HepG2 (cell line): Measurements from ENCODE around the gene ZNF691. TPM values are rescaled to one million over a fixed set of nuclear protein-coding genes. Genes with fewer than 3 reads are reported as not detected.

Experiments
- ATAC-seq: fragments of 200-7000 bp; cut with Tn5 transposase; 3 replicates; pipeline ENCODE4 v1.9.1; 2020; ENCODE audit warnings: mild to moderate bottlenecking, moderate library complexity
- Bru-seq: library from RNA; stranded (reverse); fragments of 400-500 nt; gene quantifications from one replicate; lab custom pipeline; 2021; lab: Mats Ljungman, UMichigan
- BruChase-seq, 2 experiments: library from RNA; stranded (reverse); fragments of 400-500 nt; gene quantifications; one replicate each; lab custom pipeline; 2021; lab: Mats Ljungman, UMichigan
- BruUV-seq: library from RNA; stranded (reverse); fragments of 400-500 nt; replicated peaks from 2 replicates; lab custom pipeline; 2021; lab: Mats Ljungman, UMichigan
- CTCF ChIA-PET: fragments of 300-600 bp; formaldehyde crosslinking; extraction: SDS; loops from one replicate; lab custom pipeline; 2021; ENCODE audit warnings: low total read pairs, inconsistent platforms, low intra/inter-chr PET ratio; lab: Yijun Ruan, JAX
- POLR2A ChIA-PET: fragments of 350-600 bp; sonication (Branson Sonifier 250); formaldehyde crosslinking; loops from one replicate; lab custom pipeline; 2020; ENCODE audit warnings: antibody characterized with exemption, inconsistent platforms; lab: Yijun Ruan, JAX
- DNase-seq: peaks from one replicate; pipeline ENCODE4 v3.0.0-alpha.2; 2015; ENCODE audit warnings: low spot score
- FAIRE-seq: peaks from 3 replicates; lab custom pipeline; 2011; peaks lifted over from hg19 to GRCh38; lab: Jason Lieb, UNC
- H2AFZ ChIP-seq: one replicate; pipeline ENCODE4 v1.6.1; 2011; ENCODE audit warnings: low read length, inconsistent platforms
- H3K27ac ChIP-seq: fragments of 300-600 bp; 3 replicates; pipeline ENCODE4 v1.8.0; 2011; ENCODE audit warnings: mixed run types, mild to moderate bottlenecking, mixed read lengths, low read length, inconsistent platforms; ENCODE audit not compliant: insufficient read depth; ENCODE audit errors: extremely low read length
- H3K27me3 ChIP-seq, 2 experiments: fragments of 200-600 bp in 1 of 2; 2 replicates in 1 of 2; 3 replicates in 1 of 2; pipeline versions ENCODE4 v1.6.0 to v1.8.0; 2011; ENCODE audit warnings: low read length in 2 of 2, mild to moderate bottlenecking in 2 of 2, moderate library complexity in 2 of 2, inconsistent platforms in 1 of 2; ENCODE audit not compliant: insufficient read depth in 2 of 2, control insufficient read depth in 1 of 2
- H3K36me3 ChIP-seq, 2 experiments: fragments of 200-600 bp in 1 of 2; replicated peaks in 1 of 2; 2 replicates in 1 of 2; 3 replicates in 1 of 2; pipeline versions ENCODE4 v1.5.1 to v1.8.0; 2011; ENCODE audit warnings: low read length in 2 of 2, inconsistent platforms in 1 of 2; ENCODE audit not compliant: insufficient read depth in 2 of 2, control insufficient read depth in 1 of 2
- H3K4me1 ChIP-seq: 2 replicates; pipeline ENCODE4 v1.5.1; 2012; ENCODE audit warnings: low read length, inconsistent platforms; ENCODE audit not compliant: insufficient read depth
- H3K4me2 ChIP-seq: 2 replicates; pipeline ENCODE4 v1.6.0; 2011; ENCODE audit warnings: low read depth, low read length, inconsistent platforms
- H3K4me3 ChIP-seq, 3 experiments: fragments of 200-600 bp in 1 of 3; sonication (generic), shearing (Covaris generic) in 1 of 3; replicated peaks in 1 of 3; 2 replicates each; pipeline ENCODE4 v1.5.1; 2011 to 2016; ENCODE audit warnings: low read length in 3 of 3, inconsistent platforms in 2 of 3, low read depth in 2 of 3, mild to moderate bottlenecking in 2 of 3, control low read depth in 1 of 3, mixed read lengths in 1 of 3; ENCODE audit not compliant: insufficient read depth in 1 of 3
- H3K79me2 ChIP-seq: one replicate; pipeline ENCODE4 v1.6.1; 2011; ENCODE audit warnings: low read length, inconsistent platforms; ENCODE audit not compliant: insufficient read depth
- H3K9ac ChIP-seq: 2 replicates; pipeline ENCODE4 v1.6.0; 2011; ENCODE audit warnings: mild to moderate bottlenecking, low read depth, low read length, inconsistent platforms; ENCODE audit not compliant: insufficient read depth
- H3K9me3 ChIP-seq: 2 replicates; pipeline ENCODE4 v1.5.1; 2012; ENCODE audit warnings: mild to moderate bottlenecking, low read length
- H4K20me1 ChIP-seq: 2 replicates; pipeline ENCODE4 v1.6.0; 2011; ENCODE audit warnings: inconsistent platforms, mild to moderate bottlenecking, low read length, moderate library complexity; ENCODE audit not compliant: insufficient read depth
- GTF3A ChIP-seq: sonication (generic); formaldehyde crosslinking; conservative IDR thresholded peaks from 2 replicates; pipeline ENCODE4 v1.4.0; 2020; ENCODE audit warnings: mild to moderate bottlenecking, missing genetic modification reagents
- NCOR1 ChIP-seq: fragments of 200-600 bp; sonication (generic); IDR thresholded peaks from 2 replicates; pipeline ENCODE4 v1.7.0; 2017; ENCODE audit warnings: antibody characterized with exemption, low read length, borderline replicate concordance
- SRY ChIP-seq: sonication (generic); formaldehyde crosslinking; IDR thresholded peaks from 2 replicates; pipeline ENCODE4 v1.8.0; 2022; ENCODE audit warnings: mild to moderate bottlenecking, missing genetic modification reagents
- TOPORS ChIP-seq: sonication (generic); formaldehyde crosslinking; IDR thresholded peaks from 2 replicates; pipeline ENCODE4 v1.8.0; 2023; ENCODE audit warnings: mild to moderate bottlenecking, missing genetic modification reagents
- ZNF317 ChIP-seq: sonication (generic); formaldehyde crosslinking; IDR thresholded peaks from 2 replicates; pipeline ENCODE4 v1.5.0; 2020; ENCODE audit warnings: mild to moderate bottlenecking, missing genetic modification reagents
- ZNF451 ChIP-seq: sonication (generic); formaldehyde crosslinking; IDR thresholded peaks from 2 replicates; pipeline ENCODE4 v1.5.0; 2020; ENCODE audit warnings: mild to moderate bottlenecking, missing genetic modification reagents
- WGBS: methylation state at CpG from one replicate; pipeline ENCODE4 v1.1.6; 2017; ENCODE audit warnings: low lambda C conversion rate; 5-methylcytosine and 5-hydroxymethylcytosine counted together
- in situ Hi-C: cut with HindIII; loops from 2 replicates; pipeline ENCODE4 v1.10.0; 2017; ENCODE audit warnings: low pct_unique_long_range_greater_than_20kb; ENCODE audit not compliant: extremely low pct_ligation_motif_present
- intact Hi-C: fragments of 100-400 bp; cut with micrococcal nuclease; formaldehyde crosslinking; loops from one replicate; pipeline ENCODE4 v1.10.0; 2022; ENCODE audit not compliant: unreplicated experiment
- long read RNA-seq, 2 experiments: library from RNA in 1 of 2; library from polyadenylated mRNA in 1 of 2; stranded (forward) in 1 of 2; unstranded in 1 of 2; transcript quantifications; one replicate each; pipeline ENCODE4 v2.0.0, GENCODE V29; 2019 to 2022
- polyA minus RNA-seq, 3 experiments: library from RNA; depleted of rRNA, polyadenylated mRNA; stranded (reverse); fragments of >200 nt; gene quantifications; 2 replicates each; pipeline ENCODE4 v1.2.3, GENCODE V29; 2011; ENCODE audit warnings: low replicate concordance in 1 of 3
- polyA plus RNA-seq, 8 experiments: library from polyadenylated mRNA; depleted of rRNA in 3 of 8; stranded (reverse) in 7 of 8; unstranded in 1 of 8; fragments of >200 nt; fragmentation: Illumina TruSeq in 4 of 8; extraction: Trizol in 4 of 8; gene quantifications; 2 replicates each; pipeline versions ENCODE4 v1.2.1 to v1.2.3, GENCODE V29; 2011 to 2016; ENCODE audit warnings: low read depth in 4 of 8, missing spikeins in 1 of 8, mixed read lengths in 1 of 8; ENCODE audit not compliant: insufficient read depth in 1 of 8
- total RNA-seq, 5 experiments: library from RNA; depleted of rRNA; stranded (reverse); fragments of >200 nt; fragmentation: Illumina TruSeq; extraction: Trizol; gene quantifications; 2 replicates each; pipeline ENCODE4 v1.2.3, GENCODE V29; 2016; ENCODE audit warnings: low read depth in 1 of 5
- TF ChIP-seq, protein P1 (sequence below): sonication (generic); formaldehyde crosslinking; IDR thresholded peaks from 2 replicates; pipeline ENCODE4 v1.5.1; 2020; ENCODE audit warnings: missing genetic modification reagents, mild to moderate bottlenecking, borderline replicate concordance
- TF ChIP-seq, protein P2 (sequence below): IDR thresholded peaks from 2 replicates; pipeline ENCODE4 v1.6.1; 2016; ENCODE audit warnings: low read depth, control low read depth
- TF ChIP-seq, protein P3 (sequence below): sonication (generic); formaldehyde crosslinking; IDR thresholded peaks from 2 replicates; pipeline ENCODE4 v1.4.0; 2020; ENCODE audit warnings: mild to moderate bottlenecking, missing genetic modification reagents

The ZNF691 gene, protein sequence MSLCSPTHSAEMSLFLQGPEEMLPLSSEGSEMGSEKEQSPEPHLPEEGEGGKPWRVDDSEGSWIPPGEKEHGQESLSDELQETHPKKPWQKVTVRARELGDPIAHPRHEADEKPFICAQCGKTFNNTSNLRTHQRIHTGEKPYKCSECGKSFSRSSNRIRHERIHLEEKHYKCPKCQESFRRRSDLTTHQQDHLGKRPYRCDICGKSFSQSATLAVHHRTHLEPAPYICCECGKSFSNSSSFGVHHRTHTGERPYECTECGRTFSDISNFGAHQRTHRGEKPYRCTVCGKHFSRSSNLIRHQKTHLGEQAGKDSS
- 7.8 and 8.2 TPM in 2 replicates for total RNA-seq (2016; rRNA removed; fragmentation: Illumina TruSeq; extraction: Trizol)
- total RNA-seq (2016; cell fraction: cytosol; rRNA removed; fragmentation: Illumina TruSeq; extraction: Trizol; ENCODE audit: low read depth), result 4.9 and 5.6 TPM in 2 replicates
- 7.7 and 8.3 TPM in 2 replicates for total RNA-seq (2016; cell fraction: insoluble cytoplasmic fraction; rRNA removed; fragmentation: Illumina TruSeq; extraction: Trizol)
- total RNA-seq (2016; cell fraction: membrane; rRNA removed; fragmentation: Illumina TruSeq; extraction: Trizol), result 8.0 and 8.4 TPM in 2 replicates
- 5.0 and 5.6 TPM in 2 replicates for total RNA-seq (2016; cell fraction: nucleus; rRNA removed; fragmentation: Illumina TruSeq; extraction: Trizol)
- 6.0 and 7.6 TPM in 2 replicates for polyA plus RNA-seq (2011; rRNA removed)
- polyA plus RNA-seq (2011; cell fraction: cytosol; rRNA removed), result 4.3 TPM in 2 replicates
- 15.5 and 19.3 TPM in 2 replicates for polyA plus RNA-seq (2011; cell fraction: nucleus; rRNA removed)
- polyA plus RNA-seq (2012), result 7.2 and 8.1 TPM in 2 replicates
- polyA plus RNA-seq (2016; cell fraction: cytosol; fragmentation: Illumina TruSeq; extraction: Trizol; ENCODE audit: low read depth), result 2.2 and 2.3 TPM in 2 replicates
- 7.5 and 8.9 TPM in 2 replicates for polyA plus RNA-seq (2016; cell fraction: insoluble cytoplasmic fraction; fragmentation: Illumina TruSeq; extraction: Trizol; ENCODE audit: low read depth)
- 3.7 and 4.1 TPM in 2 replicates for polyA plus RNA-seq (2016; cell fraction: membrane; fragmentation: Illumina TruSeq; extraction: Trizol; ENCODE audit: low read depth)
- polyA plus RNA-seq (2016; cell fraction: nucleus; fragmentation: Illumina TruSeq; extraction: Trizol; ENCODE audit: insufficient read depth, low read depth), result 14.1 and 16.5 TPM in 2 replicates
- polyA minus RNA-seq (2011; rRNA and poly(A)+ RNA removed; ENCODE audit: low replicate concordance), result 3.2 and 8.9 TPM in 2 replicates
- 2.8 and 3.0 TPM in 2 replicates for polyA minus RNA-seq (2011; cell fraction: cytosol; rRNA and poly(A)+ RNA removed)
- polyA minus RNA-seq (2011; cell fraction: nucleus; rRNA and poly(A)+ RNA removed), result 5.7 and 5.8 TPM in 2 replicates
- percentile 76 among the genes with signal in this experiment for Bru-seq, nascent RNA
- percentile 49 among the genes with signal in this experiment for BruChase-seq, experiment 1, labeled RNA remaining after a 6-hour chase
- percentile 62 among the genes with signal in this experiment for BruChase-seq, experiment 2, labeled RNA remaining after a 2-hour chase
- long read RNA-seq, experiment 1, transcript ZNF691-206 (2 exons, 1,577 nt), result major isoform, 7 of 14 reads
- long read RNA-seq, experiment 1, partial matches to known transcripts, result 0 of 14 reads
- long read RNA-seq, experiment 1, other reads (novel, unspliced or antisense), result 4 of 14 reads
- long read RNA-seq, experiment 2, partial matches to known transcripts, result 9 of 12 reads
- long read RNA-seq, experiment 2, other reads (novel, unspliced or antisense), result 0 of 12 reads

DNA sequence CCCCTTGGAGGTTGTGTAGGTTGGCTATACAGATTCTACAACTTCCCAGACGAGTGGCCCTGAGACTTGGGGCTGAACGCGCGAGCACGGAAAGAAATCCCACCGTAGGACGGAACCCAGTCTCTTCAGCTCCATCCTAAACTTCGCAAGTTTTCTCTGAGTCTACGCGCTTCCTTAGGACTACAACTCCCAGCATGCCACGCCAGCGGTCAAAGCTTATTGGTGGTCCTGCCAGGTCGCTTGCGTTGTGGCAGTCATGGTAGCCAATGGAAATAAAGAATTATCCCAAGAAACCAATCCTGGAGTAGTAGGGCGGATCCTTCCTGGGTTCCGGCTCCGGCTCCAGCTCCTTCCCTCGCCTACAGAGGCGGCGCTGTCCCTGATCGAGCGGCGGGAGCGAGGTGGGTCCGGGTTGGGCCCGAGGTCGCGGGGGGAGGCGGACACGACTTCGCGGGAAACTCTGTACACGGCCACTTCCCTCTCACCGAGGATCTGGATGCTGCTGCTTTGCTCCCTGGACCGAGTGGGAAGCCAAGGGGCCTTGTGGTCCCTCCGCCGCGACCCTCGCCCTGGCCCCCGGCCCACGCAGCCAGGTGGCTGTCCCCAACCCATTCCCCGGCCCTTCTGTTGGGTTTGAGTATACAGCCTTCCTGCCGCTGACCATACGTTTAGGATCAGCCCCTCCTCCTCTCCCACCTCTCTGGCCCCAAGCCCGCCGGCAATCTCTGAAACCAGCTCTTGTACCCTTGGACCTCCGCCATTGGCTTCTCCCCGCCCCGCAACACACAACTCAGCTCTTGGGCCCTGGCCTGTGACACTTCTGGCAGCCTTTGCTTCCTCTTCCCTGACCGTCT, at the start of gene ZNF691:
Gene ZNF691, plus strand, starts transcription at position 357 of the 854 bp plus-strand sequence. CDS start 3,046 bp downstream, outside the sequence.
- peak within 1 kb of the TSS; percentile 85 for H3K27ac ChIP-seq
- H3K4me3 ChIP-seq, result peak within 1 kb of the TSS; percentile 85 to 97 (median 95)
- ChIA-PET POLR2A (interaction anchor here (0.7 to 2.8 kb wide), 20 partner anchors 8 to 325 kb away, joined by 3 to 37 read pairs (median 5); partner anchors contain the start of genes C1orf50, ERMAP, P3H1 and SVBP), CTCF (no interaction called here)
- no TSS peak for BruUV-seq
- peaks cover 24% of the 10 kb centered on the region for H3K4me1 ChIP-seq
- H3K9me3 ChIP-seq, result no peaks in the 10 kb centered on the region
- DNase-seq, result peak; percentile 97
- in situ Hi-C loops, result loop anchor here (5.0 kb wide), 1 partner anchor 56 kb away; no protein-coding TSS in a partner anchor
- peak within 1 kb of the TSS; percentile 93 for H2AFZ ChIP-seq
- peaks cover 2 to 19% of the 10 kb centered on the region in 2 experiments; a peak in 3 of 5 replicates for H3K36me3 ChIP-seq
- ATAC-seq, result peak; percentile 98
- H3K9ac ChIP-seq, result peak within 1 kb of the TSS; percentile 91
- no peaks in the 10 kb centered on the region for H4K20me1 ChIP-seq
- intact Hi-C loops, result loop anchor here (2.0 kb wide), 1 partner anchor 80 kb away; the partner anchor contains the start of genes C1orf50 and P3H1
- H3K79me2 ChIP-seq, result peaks cover 19% of the 10 kb centered on the region
- peak; percentile 90 for FAIRE-seq
- H3K4me2 ChIP-seq, result peak within 1 kb of the TSS; percentile 97
- H3K27me3 ChIP-seq, result no peaks in the 10 kb centered on the region; a peak in 1 of 5 replicates
- WGBS, result 1% methylated on average over 25 of the region's 50 CpGs
- TF ChIP-seq NCOR1, result no peak
- TF ChIP-seq, protein P1, sequence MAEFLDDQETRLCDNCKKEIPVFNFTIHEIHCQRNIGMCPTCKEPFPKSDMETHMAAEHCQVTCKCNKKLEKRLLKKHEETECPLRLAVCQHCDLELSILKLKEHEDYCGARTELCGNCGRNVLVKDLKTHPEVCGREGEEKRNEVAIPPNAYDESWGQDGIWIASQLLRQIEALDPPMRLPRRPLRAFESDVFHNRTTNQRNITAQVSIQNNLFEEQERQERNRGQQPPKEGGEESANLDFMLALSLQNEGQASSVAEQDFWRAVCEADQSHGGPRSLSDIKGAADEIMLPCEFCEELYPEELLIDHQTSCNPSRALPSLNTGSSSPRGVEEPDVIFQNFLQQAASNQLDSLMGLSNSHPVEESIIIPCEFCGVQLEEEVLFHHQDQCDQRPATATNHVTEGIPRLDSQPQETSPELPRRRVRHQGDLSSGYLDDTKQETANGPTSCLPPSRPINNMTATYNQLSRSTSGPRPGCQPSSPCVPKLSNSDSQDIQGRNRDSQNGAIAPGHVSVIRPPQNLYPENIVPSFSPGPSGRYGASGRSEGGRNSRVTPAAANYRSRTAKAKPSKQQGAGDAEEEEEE (CRISPR knock-in tag), result no peak
- TF ChIP-seq SRY (CRISPR knock-in tag), result peak; percentile 76
- TF ChIP-seq ZNF317 (CRISPR knock-in tag), result 0 out of 2 replicates have a peak, but pooled peaks have one; percentile 50
- TF ChIP-seq, protein P2, sequence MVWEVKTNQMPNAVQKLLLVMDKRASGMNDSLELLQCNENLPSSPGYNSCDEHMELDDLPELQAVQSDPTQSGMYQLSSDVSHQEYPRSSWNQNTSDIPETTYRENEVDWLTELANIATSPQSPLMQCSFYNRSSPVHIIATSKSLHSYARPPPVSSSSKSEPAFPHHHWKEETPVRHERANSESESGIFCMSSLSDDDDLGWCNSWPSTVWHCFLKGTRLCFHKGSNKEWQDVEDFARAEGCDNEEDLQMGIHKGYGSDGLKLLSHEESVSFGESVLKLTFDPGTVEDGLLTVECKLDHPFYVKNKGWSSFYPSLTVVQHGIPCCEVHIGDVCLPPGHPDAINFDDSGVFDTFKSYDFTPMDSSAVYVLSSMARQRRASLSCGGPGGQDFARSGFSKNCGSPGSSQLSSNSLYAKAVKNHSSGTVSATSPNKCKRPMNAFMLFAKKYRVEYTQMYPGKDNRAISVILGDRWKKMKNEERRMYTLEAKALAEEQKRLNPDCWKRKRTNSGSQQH (CRISPR knock-in tag), result peak; percentile 62; the same call in 1 of the 2 replicates
- TF ChIP-seq ZNF451, result no peak
- TF ChIP-seq, protein P3, sequence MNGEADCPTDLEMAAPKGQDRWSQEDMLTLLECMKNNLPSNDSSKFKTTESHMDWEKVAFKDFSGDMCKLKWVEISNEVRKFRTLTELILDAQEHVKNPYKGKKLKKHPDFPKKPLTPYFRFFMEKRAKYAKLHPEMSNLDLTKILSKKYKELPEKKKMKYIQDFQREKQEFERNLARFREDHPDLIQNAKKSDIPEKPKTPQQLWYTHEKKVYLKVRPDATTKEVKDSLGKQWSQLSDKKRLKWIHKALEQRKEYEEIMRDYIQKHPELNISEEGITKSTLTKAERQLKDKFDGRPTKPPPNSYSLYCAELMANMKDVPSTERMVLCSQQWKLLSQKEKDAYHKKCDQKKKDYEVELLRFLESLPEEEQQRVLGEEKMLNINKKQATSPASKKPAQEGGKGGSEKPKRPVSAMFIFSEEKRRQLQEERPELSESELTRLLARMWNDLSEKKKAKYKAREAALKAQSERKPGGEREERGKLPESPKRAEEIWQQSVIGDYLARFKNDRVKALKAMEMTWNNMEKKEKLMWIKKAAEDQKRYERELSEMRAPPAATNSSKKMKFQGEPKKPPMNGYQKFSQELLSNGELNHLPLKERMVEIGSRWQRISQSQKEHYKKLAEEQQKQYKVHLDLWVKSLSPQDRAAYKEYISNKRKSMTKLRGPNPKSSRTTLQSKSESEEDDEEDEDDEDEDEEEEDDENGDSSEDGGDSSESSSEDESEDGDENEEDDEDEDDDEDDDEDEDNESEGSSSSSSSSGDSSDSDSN (CRISPR knock-in tag), result peak; percentile 56; the same call in 1 of the 2 replicates
- TF ChIP-seq GTF3A (CRISPR knock-in tag), result no peak
- TF ChIP-seq TOPORS, result 0 out of 2 replicates have a peak, but pooled peaks have one; percentile 54
